Inferior parietal cortex (tissue), 1 donor: ENCODE results near the gene SYNGR1.
"Not testable (repeated sequence)": the region's sequence is repeated elsewhere in the genome, so short reads cannot be mapped to it uniquely, and the experiment has no call there.

ENCODE experiments used
- DNase-seq: peaks from one replicate; pipeline ENCODE4 v3.0.0-alpha.2; 2016; ENCODE audit errors: extremely low spot score

SYNGR1 gene

GRCh38 chr22:39317084-39317774 lies 32.6 kb upstream of the SYNGR1 start:
- no peak for DNase-seq

- no peak for DNase-seq
Observed at GRCh38 chr22:39317775-39318506, 31.9 kb upstream of the SYNGR1 start.

GRCh38 chr22:39318507-39319283 lies 31.1 kb upstream of the SYNGR1 start:
- DNase-seq = peak; percentile 63

- peak; percentile 99 for DNase-seq
Observed at GRCh38 chr22:39319284-39320022, 30.3 kb upstream of the SYNGR1 start, which contains the start of gene RPL3. TSS of gene RPL3 (minus strand) at chr22:39319623. CDS start at chr22:39319597, 26 bp downstream.

GRCh38 chr22:39320616-39321029 lies 29.2 kb upstream of the SYNGR1 start:
- DNase-seq = not testable (repeated sequence)

GRCh38 chr22:39325392-39325932 lies 24.3 kb upstream of the SYNGR1 start:
- DNase-seq = no peak

- DNase-seq = no peak
Observed at GRCh38 chr22:39327995-39328754, 21.6 kb upstream of the SYNGR1 start.

- DNase-seq = not testable (repeated sequence)
Observed at GRCh38 chr22:39330553-39330952, 19.2 kb upstream of the SYNGR1 start.

- DNase-seq = peak; percentile 23
Observed at GRCh38 chr22:39332441-39333064, 17.2 kb upstream of the SYNGR1 start.

GRCh38 chr22:39336411-39336810 lies 13.4 kb upstream of the SYNGR1 start:
- DNase-seq = no peak

GRCh38 chr22:39339775-39340174 lies 10.0 kb upstream of the SYNGR1 start:
- DNase-seq = not testable (repeated sequence)

GRCh38 chr22:39341179-39341578 lies 8.6 kb upstream of the SYNGR1 start:
- no peak for DNase-seq

GRCh38 chr22:39343259-39344045 lies 6.3 kb upstream of the SYNGR1 start:
- peak; percentile 77 for DNase-seq

GRCh38 chr22:39344046-39344390 lies 5.8 kb upstream of the SYNGR1 start:
- DNase-seq = no peak

- no peak for DNase-seq
Observed at GRCh38 chr22:39345231-39345630, 4.6 kb upstream of the SYNGR1 start.

- no peak for DNase-seq
Observed at GRCh38 chr22:39348909-39349505, 784 bp upstream of the SYNGR1 start.

- no peak for DNase-seq
Observed at GRCh38 chr22:39349506-39349966, 255 bp upstream of the SYNGR1 start.

- no peak for DNase-seq
Observed at GRCh38 chr22:39350757-39351688, 1.2 kb downstream of the SYNGR1 start.
